Erythroblast (primary cell): ENCODE data around the gene ENOX1.

Experiments
- GATA1 ChIP-seq: IDR thresholded peaks from 2 replicates; pipeline ENCODE4 v1.6.1; 2011; ENCODE audit warnings: low read depth, mild to moderate bottlenecking, control low read depth, low read length, moderate library complexity
- POLR2A ChIP-seq: IDR thresholded peaks from 2 replicates; pipeline ENCODE4 v1.6.1; 2011; ENCODE audit warnings: mild to moderate bottlenecking, low read length

DNA sequence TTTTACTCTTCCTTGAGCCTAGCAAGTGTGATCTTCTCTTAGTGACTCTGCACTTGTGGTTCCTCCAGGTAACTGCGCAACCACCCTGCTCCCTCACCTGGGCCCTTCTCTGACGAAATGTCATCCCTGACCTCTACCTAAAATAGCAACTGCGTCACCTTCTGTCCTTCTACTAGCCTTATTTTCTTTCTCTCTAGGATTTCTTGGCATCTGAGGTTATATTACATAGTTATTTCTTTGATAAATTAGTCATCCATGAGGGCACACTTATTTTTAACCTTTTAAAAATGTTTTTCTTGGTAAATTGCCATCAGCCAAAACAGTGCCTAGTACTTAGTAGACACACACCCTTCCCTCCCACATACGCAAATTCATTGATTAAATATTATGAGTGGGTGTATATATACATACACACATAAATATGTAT lies 355.5 kb downstream of the ENOX1 start:
- TF ChIP-seq POLR2A (no peak), GATA1 (no peak)
